HG03378 (cell line): ENCODE measurements around the gene TARS2.

Experiments used
- ATAC-seq: cut with Tn5 transposase; IDR thresholded peaks from one replicate; pipeline ENCODE4 v1.9.1; 2021; ENCODE audit warnings: mild to moderate bottlenecking, moderate library complexity; ENCODE audit not compliant: unreplicated experiment

Gene TARS2

GRCh38 chr1:150555198-150555970 is 68.2 kb downstream of the TARS2 start:
- ATAC-seq, result no peak

- ATAC-seq, result no peak
These were observed 69.0 kb downstream of the TARS2 start for GRCh38 chr1:150555971-150556865.

DNA sequence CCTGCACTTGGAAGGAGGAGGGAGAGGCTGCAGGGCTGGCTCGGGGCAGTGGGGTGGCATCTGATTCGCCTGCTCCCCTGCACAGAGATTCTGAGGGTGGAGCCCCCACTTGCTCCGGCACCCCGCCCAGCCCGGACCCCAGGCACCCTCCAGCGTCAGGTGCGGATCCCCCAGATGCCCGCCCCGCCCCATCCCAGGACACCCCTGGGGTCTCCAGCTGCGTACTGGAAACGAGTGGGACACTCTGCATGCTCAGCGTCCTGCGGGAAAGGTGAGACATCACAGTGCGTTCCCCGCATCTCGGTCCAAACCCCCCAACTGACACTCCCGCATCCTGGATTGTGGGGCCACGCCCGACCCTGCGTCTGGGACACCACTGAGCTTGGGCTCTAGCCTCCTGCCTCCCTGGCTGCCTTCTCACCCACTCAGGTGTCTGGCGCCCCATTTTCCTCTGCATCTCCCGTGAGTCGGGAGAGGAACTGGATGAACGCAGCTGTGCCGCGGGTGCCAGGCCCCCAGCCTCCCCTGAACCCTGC is 69.9 kb downstream of the TARS2 start:
- no peak for ATAC-seq
